ENCODE measurements around the gene FRMPD4. TPM values are rescaled to one million over a fixed set of nuclear protein-coding genes. Genes with fewer than 3 reads are reported as not detected.
A peak's percentile ranks its signal among the peaks of the same experiment; 100 is the strongest.

The FRMPD4 gene
- total and polyA plus RNA-seq, 2 donors (not counting 1 experiment from before 2014, with no cell fraction given), result 0.50 to 1.5 TPM

DNA sequence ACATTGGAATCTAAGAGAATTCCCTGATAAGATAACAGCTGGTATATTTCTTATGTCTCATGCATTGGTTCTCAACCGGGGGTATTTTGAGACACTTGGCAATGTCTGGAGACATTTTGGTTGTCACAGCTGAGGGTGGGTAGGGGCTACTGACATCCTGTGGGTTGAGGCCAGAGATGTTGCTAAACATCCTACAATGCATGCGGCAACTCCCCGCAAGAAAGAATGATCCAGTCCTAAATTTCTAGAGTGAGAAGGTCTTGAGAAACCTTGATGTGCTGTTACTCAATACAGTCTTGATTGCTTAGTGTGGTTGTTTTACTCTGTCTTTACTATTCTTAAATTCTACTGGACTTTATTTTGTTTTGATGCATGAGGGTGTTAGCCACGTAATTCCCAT lies 287.2 kb downstream of the FRMPD4 start:
- H3K27ac ChIP-seq (ENCODE audit: insufficient read depth, low read length), result no peak overlapping the region
- H3K9me3 ChIP-seq (ENCODE audit: control insufficient read depth, insufficient read depth, low read depth, low read length), result no peaks in the 10 kb centered on the region
- H3K4me1 ChIP-seq (ENCODE audit: control insufficient read depth, extremely low read depth, insufficient read depth, low read length), result no peaks in the 10 kb centered on the region
- no peaks in the 10 kb centered on the region for H3K36me3 ChIP-seq (ENCODE audit: control insufficient read depth, insufficient read depth, low read length)
- DNase-seq (ENCODE audit: low read depth in 2 of 2), result peak in 1 of 2 donors; percentile 21
- H3K27me3 ChIP-seq (ENCODE audit: control insufficient read depth, insufficient read depth, low read length), result no peaks in the 10 kb centered on the region
- no peak overlapping the region for H2AFZ ChIP-seq (ENCODE audit: low read length)
- H3K9ac ChIP-seq (ENCODE audit: insufficient read depth, low read length), result no peak overlapping the region
- H4K20me1 ChIP-seq (ENCODE audit: control insufficient read depth, extremely low read depth, insufficient read depth, low read length), result no peaks in the 10 kb centered on the region
- no peak overlapping the region for H3K4me2 ChIP-seq (ENCODE audit: extremely low read depth, insufficient read depth, low read length)
- TF ChIP-seq, protein P1, sequence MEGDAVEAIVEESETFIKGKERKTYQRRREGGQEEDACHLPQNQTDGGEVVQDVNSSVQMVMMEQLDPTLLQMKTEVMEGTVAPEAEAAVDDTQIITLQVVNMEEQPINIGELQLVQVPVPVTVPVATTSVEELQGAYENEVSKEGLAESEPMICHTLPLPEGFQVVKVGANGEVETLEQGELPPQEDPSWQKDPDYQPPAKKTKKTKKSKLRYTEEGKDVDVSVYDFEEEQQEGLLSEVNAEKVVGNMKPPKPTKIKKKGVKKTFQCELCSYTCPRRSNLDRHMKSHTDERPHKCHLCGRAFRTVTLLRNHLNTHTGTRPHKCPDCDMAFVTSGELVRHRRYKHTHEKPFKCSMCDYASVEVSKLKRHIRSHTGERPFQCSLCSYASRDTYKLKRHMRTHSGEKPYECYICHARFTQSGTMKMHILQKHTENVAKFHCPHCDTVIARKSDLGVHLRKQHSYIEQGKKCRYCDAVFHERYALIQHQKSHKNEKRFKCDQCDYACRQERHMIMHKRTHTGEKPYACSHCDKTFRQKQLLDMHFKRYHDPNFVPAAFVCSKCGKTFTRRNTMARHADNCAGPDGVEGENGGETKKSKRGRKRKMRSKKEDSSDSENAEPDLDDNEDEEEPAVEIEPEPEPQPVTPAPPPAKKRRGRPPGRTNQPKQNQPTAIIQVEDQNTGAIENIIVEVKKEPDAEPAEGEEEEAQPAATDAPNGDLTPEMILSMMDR (conservative IDR thresholded peaks at IDR 0.05 in 1 of 2, IDR thresholded peaks at IDR 0.05 in 1 of 2; ENCODE audit: low read depth in 1 of 2, low read length in 2 of 2), result no peak
- no peak for TF ChIP-seq EZH2 (IDR thresholded peaks at IDR 0.05; ENCODE audit: low read length, missing control alignments)
- no peaks in the 10 kb centered on the region for H3K79me2 ChIP-seq (ENCODE audit: control insufficient read depth, insufficient read depth, low read length)
- no peak overlapping the region for H3K4me3 ChIP-seq (replicated peaks in 1 of 4; ENCODE audit: control extremely low read depth in 1 of 4, insufficient read depth in 1 of 4, low read depth in 3 of 4, low read length in 4 of 4)

DNA sequence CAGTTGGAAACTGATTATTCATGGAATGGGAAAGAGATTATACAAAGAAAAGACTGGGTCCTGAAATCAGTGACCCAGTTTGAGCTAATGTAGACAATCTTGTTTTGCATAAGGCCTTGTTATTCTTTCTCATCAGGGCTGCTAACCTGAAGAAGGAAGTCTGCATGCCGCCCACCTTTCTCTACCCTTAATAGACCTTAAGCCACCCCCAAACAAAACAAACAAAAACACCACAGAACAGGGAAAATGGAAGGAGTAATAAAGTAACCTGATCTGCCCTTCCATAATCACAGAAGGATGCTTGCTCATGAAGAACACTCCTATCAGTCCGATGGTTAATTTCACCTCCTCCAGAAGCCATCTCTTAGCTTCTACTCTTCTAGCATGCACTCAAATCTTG lies 288.1 kb downstream of the FRMPD4 start:
- no peak for DNase-seq (ENCODE audit: low read depth in 2 of 2)
- no peak overlapping the region for H3K9ac ChIP-seq (ENCODE audit: insufficient read depth, low read length)

DNA sequence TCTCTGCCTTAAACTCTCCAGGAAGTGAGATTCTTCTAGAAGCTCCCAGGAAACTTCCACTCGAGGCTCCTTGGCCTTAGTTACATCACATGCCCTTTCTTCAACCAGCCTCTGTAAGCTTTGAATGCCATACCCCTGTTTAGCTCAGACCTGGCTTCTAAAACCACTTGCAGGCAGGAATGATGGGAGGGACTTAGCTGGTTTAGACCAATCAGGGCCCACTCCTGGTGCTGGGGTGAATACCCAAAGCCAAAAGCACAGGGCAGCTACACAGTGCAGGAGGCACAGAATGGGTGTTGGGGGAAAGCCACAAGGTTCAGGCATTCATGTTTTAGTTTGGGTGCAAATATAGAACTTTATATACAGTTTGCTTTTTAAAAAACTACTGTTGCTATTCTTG lies 296.2 kb downstream of the FRMPD4 start:
- no peak for TF ChIP-seq EZH2 (IDR thresholded peaks at IDR 0.05; ENCODE audit: low read length, missing control alignments)
- TF ChIP-seq, protein P1 (conservative IDR thresholded peaks at IDR 0.05 in 1 of 2, IDR thresholded peaks at IDR 0.05 in 1 of 2; ENCODE audit: low read depth in 1 of 2, low read length in 2 of 2), result no peak
- H3K4me1 ChIP-seq (ENCODE audit: control insufficient read depth, extremely low read depth, insufficient read depth, low read length), result no peaks in the 10 kb centered on the region
- no peak overlapping the region for H3K9ac ChIP-seq (ENCODE audit: insufficient read depth, low read length)
- no peaks in the 10 kb centered on the region for H3K9me3 ChIP-seq (ENCODE audit: control insufficient read depth, insufficient read depth, low read depth, low read length)
- no peak overlapping the region for H3K4me3 ChIP-seq (replicated peaks in 1 of 4; ENCODE audit: control extremely low read depth in 1 of 4, insufficient read depth in 1 of 4, low read depth in 3 of 4, low read length in 4 of 4)
- no peak overlapping the region for H3K4me2 ChIP-seq (ENCODE audit: extremely low read depth, insufficient read depth, low read length)
- no peaks in the 10 kb centered on the region for H3K36me3 ChIP-seq (ENCODE audit: control insufficient read depth, insufficient read depth, low read length)
- H4K20me1 ChIP-seq (ENCODE audit: control insufficient read depth, extremely low read depth, insufficient read depth, low read length), result no peaks in the 10 kb centered on the region
- no peaks in the 10 kb centered on the region for H3K79me2 ChIP-seq (ENCODE audit: control insufficient read depth, insufficient read depth, low read length)
- no peak for DNase-seq (ENCODE audit: low read depth in 2 of 2)
- no peak overlapping the region for H3K27ac ChIP-seq (ENCODE audit: insufficient read depth, low read length)
- no peaks in the 10 kb centered on the region for H3K27me3 ChIP-seq (ENCODE audit: control insufficient read depth, insufficient read depth, low read length)
- no peak overlapping the region for H2AFZ ChIP-seq (ENCODE audit: low read length)

More for the DNA sequence above, 288.1 kb downstream of the FRMPD4 start:
- Histone ChIP-seq H4K20me1 (ENCODE audit: control insufficient read depth, extremely low read depth, insufficient read depth, low read length) (no peaks in the 10 kb centered on the region), H3K4me1 (ENCODE audit: control insufficient read depth, extremely low read depth, insufficient read depth, low read length) (no peaks in the 10 kb centered on the region), H3K27me3 (ENCODE audit: control insufficient read depth, insufficient read depth, low read length) (no peaks in the 10 kb centered on the region), H3K36me3 (ENCODE audit: control insufficient read depth, insufficient read depth, low read length) (no peaks in the 10 kb centered on the region), H3K4me3 (replicated peaks in 1 of 4; ENCODE audit: control extremely low read depth in 1 of 4, insufficient read depth in 1 of 4, low read depth in 3 of 4, low read length in 4 of 4) (no peak overlapping the region), H3K79me2 (ENCODE audit: control insufficient read depth, insufficient read depth, low read length) (no peaks in the 10 kb centered on the region), H3K4me2 (ENCODE audit: extremely low read depth, insufficient read depth, low read length) (no peak overlapping the region), H3K27ac (ENCODE audit: insufficient read depth, low read length) (no peak overlapping the region), H2AFZ (ENCODE audit: low read length) (no peak overlapping the region), H3K9me3 (ENCODE audit: control insufficient read depth, insufficient read depth, low read depth, low read length) (no peaks in the 10 kb centered on the region)
- TF ChIP-seq, protein P1 (conservative IDR thresholded peaks at IDR 0.05 in 1 of 2, IDR thresholded peaks at IDR 0.05 in 1 of 2; ENCODE audit: low read depth in 1 of 2, low read length in 2 of 2), result no peak
- no peak for TF ChIP-seq EZH2 (IDR thresholded peaks at IDR 0.05; ENCODE audit: low read length, missing control alignments)
